Panc1 (cell line): ENCODE measurements around the gene TGM4.

ENCODE experiments used
- CTCF ChIP-seq: fragments of 450-650 bp; IDR thresholded peaks from 2 replicates; pipeline ENCODE4 v1.5.1; 2017; ENCODE audit warnings: mild to moderate bottlenecking
- REST ChIP-seq, 2 experiments: IDR thresholded peaks; 2 replicates each; pipeline ENCODE4 v1.6.1; 2011 to 2012; ENCODE audit warnings: low read depth in 2 of 2, control low read depth in 1 of 2, low read length in 1 of 2, mild to moderate bottlenecking in 1 of 2, moderate library complexity in 1 of 2; ENCODE audit not compliant: insufficient read depth in 1 of 2

GRCh38 chr3:44848634-44849033 is 25.8 kb upstream of the TGM4 start:
- TF ChIP-seq CTCF (no peak), REST (IDR thresholded peaks at IDR 0.05; ENCODE audit: insufficient read depth in 1 of 2, low read depth in 2 of 2, low read length in 1 of 2) (no peak)
